Panc1 (cell line): Measurements from ENCODE around the gene SULT4A1. TPM values are rescaled to one million over a fixed set of nuclear protein-coding genes. Genes with fewer than 3 reads are reported as not detected.
A peak's percentile ranks its signal among the peaks of the same experiment; 100 is the strongest.

Source experiments
- ATAC-seq: fragments of 200-7000 bp; cut with Tn5 transposase; 2 replicates; pipeline ENCODE4 v1.9.1; 2020; ENCODE audit warnings: mild to moderate bottlenecking, moderate library complexity
- BruUV-seq: library from RNA; stranded (reverse); fragments of 400-500 nt; replicated peaks from 2 replicates; lab custom pipeline; 2021; lab: Mats Ljungman, UMichigan
- CTCF ChIA-PET: fragments of 300-600 bp; sonication (Branson Sonifier 250); formaldehyde crosslinking; loops from one replicate; lab custom pipeline; 2022; ENCODE audit warnings: antibody characterized with exemption; lab: Charles Lee
- POLR2A ChIA-PET: fragments of 300-600 bp; sonication (Branson Sonifier 250); formaldehyde crosslinking; loops from one replicate; lab custom pipeline; 2022; ENCODE audit warnings: antibody characterized with exemption; lab: Charles Lee
- DNase-seq: peaks from one replicate; pipeline ENCODE4 v3.0.0-alpha.2; 2010; ENCODE audit warnings: low read depth, low spot score
- H3K27ac ChIP-seq: 2 replicates; pipeline ENCODE4 v1.5.1; 2011; ENCODE audit warnings: mild to moderate bottlenecking, low read length, inconsistent platforms
- H3K27me3 ChIP-seq: fragments of 200-500 bp; sonication (Bioruptor generic); 2 replicates; pipeline ENCODE4 v1.6.0; 2014; ENCODE audit warnings: low read length, inconsistent platforms; ENCODE audit not compliant: control insufficient read depth, insufficient read depth
- H3K36me3 ChIP-seq: fragments of 200-500 bp; sonication (Bioruptor generic); 2 replicates; pipeline ENCODE4 v1.5.1; 2014; ENCODE audit warnings: inconsistent platforms, mild to moderate bottlenecking, low read length, moderate library complexity; ENCODE audit not compliant: control insufficient read depth, insufficient read depth
- H3K4me1 ChIP-seq: 2 replicates; pipeline ENCODE4 v1.5.1; 2011; ENCODE audit warnings: inconsistent platforms, mild to moderate bottlenecking, low read length, moderate library complexity; ENCODE audit not compliant: control insufficient read depth, insufficient read depth
- H3K4me3 ChIP-seq, 2 experiments: 2 replicates each; pipeline ENCODE4 v1.5.1; 2011 to 2012; ENCODE audit warnings: low read depth in 2 of 2, low read length in 2 of 2, mild to moderate bottlenecking in 2 of 2, inconsistent platforms in 1 of 2, moderate library complexity in 1 of 2
- H3K9me3 ChIP-seq: fragments of 200-500 bp; sonication (Bioruptor generic); 2 replicates; pipeline ENCODE4 v1.5.1; 2014; ENCODE audit warnings: low read depth, mild to moderate bottlenecking, inconsistent platforms, low read length, moderate library complexity; ENCODE audit not compliant: control insufficient read depth, insufficient read depth
- POLR2AphosphoS5 ChIP-seq: IDR thresholded peaks from 2 replicates; pipeline ENCODE4 v1.6.1; 2012; ENCODE audit warnings: mild to moderate bottlenecking, low read depth, low read length, moderate library complexity
- SIN3A ChIP-seq: IDR thresholded peaks from 2 replicates; pipeline ENCODE4 v1.6.1; 2012; ENCODE audit warnings: low read depth, mild to moderate bottlenecking, low read length, moderate library complexity, borderline replicate concordance; ENCODE audit not compliant: insufficient read depth
- TCF7L2 ChIP-seq: IDR thresholded peaks from 2 replicates; pipeline ENCODE4 v1.6.1; 2011; ENCODE audit warnings: mild to moderate bottlenecking, low read depth, low read length, inconsistent platforms
- in situ Hi-C: cut with HindIII; loops from 2 replicates; pipeline ENCODE4 v1.10.0; 2016; ENCODE audit warnings: low sequenced_read_pairs, low pct_unique_long_range_greater_than_20kb
- intact Hi-C: fragments of 100-400 bp; cut with micrococcal nuclease; formaldehyde crosslinking; loops from one replicate; pipeline ENCODE4 v1.10.0; 2022; ENCODE audit not compliant: unreplicated experiment
- total RNA-seq: library from RNA; stranded (reverse); gene quantifications from one replicate; pipeline ENCODE4 v1.2.1, GENCODE V29; 2021; ENCODE audit not compliant: unreplicated experiment
- TF ChIP-seq, protein P1 (sequence below), 2 experiments: IDR thresholded peaks; 2 replicates each; pipeline ENCODE4 v1.6.1; 2011 to 2012; ENCODE audit warnings: low read depth in 2 of 2, control low read depth in 1 of 2, low read length in 1 of 2, mild to moderate bottlenecking in 1 of 2, moderate library complexity in 1 of 2; ENCODE audit not compliant: insufficient read depth in 1 of 2
- TF ChIP-seq, protein P2 (sequence below): fragments of 450-650 bp; IDR thresholded peaks from 2 replicates; pipeline ENCODE4 v1.5.1; 2017; ENCODE audit warnings: mild to moderate bottlenecking

Gene SULT4A1
- total RNA-seq, 1 experiment from 2014 or later = 12.0 TPM

DNA sequence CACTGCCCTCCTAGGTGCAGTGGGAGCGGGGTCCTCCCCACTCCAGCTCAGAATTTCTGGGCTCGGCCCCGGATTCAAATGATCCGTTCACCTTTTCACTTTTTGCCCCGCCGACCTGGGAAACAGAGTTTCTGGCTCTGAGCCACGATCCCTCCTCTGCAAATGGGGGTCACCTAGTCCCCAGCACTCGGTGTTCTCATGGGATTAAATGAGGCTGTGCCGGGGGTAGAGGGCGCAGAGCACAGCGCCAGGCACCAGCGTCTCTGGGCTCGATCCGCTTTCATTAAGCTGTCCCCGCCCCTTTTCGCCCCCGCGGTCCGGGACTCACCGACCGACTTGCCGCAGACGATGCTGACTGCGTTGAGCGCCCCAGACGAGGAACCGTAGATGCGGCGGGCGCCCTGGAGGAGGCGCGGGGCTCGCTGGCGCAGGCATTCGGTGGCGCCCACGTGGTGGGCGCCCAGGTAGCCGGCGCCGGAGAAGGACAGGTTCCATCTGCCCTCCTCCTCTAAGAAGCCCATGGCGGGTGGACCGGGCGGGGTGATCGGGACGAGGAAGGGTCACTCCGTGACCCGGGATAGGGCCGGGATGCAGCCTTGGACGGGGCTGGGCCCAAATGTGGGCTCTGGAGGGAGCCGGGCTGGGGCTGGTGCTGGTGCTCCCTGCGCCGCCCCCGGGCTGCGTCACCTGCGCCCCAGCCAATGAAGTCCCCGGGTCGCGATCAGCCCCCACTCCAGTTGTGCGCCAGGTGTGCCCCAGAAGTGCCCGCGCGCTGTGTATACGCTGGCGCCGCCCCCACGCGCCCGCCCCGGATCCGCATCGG lies 29.3 kb upstream of the SULT4A1 start, which contains the start of gene PNPLA5:
Gene PNPLA5, minus strand, starts transcription at position 654 of the 823 bp plus-strand sequence. Its CDS starts 133 bp downstream, at position 521.
- TF ChIP-seq, protein P1, sequence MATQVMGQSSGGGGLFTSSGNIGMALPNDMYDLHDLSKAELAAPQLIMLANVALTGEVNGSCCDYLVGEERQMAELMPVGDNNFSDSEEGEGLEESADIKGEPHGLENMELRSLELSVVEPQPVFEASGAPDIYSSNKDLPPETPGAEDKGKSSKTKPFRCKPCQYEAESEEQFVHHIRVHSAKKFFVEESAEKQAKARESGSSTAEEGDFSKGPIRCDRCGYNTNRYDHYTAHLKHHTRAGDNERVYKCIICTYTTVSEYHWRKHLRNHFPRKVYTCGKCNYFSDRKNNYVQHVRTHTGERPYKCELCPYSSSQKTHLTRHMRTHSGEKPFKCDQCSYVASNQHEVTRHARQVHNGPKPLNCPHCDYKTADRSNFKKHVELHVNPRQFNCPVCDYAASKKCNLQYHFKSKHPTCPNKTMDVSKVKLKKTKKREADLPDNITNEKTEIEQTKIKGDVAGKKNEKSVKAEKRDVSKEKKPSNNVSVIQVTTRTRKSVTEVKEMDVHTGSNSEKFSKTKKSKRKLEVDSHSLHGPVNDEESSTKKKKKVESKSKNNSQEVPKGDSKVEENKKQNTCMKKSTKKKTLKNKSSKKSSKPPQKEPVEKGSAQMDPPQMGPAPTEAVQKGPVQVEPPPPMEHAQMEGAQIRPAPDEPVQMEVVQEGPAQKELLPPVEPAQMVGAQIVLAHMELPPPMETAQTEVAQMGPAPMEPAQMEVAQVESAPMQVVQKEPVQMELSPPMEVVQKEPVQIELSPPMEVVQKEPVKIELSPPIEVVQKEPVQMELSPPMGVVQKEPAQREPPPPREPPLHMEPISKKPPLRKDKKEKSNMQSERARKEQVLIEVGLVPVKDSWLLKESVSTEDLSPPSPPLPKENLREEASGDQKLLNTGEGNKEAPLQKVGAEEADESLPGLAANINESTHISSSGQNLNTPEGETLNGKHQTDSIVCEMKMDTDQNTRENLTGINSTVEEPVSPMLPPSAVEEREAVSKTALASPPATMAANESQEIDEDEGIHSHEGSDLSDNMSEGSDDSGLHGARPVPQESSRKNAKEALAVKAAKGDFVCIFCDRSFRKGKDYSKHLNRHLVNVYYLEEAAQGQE (IDR thresholded peaks at IDR 0.05; ENCODE audit: insufficient read depth in 1 of 2, low read depth in 2 of 2, low read length in 1 of 2) = no peak
- TF ChIP-seq TCF7L2 (no peak), POLR2AphosphoS5 (no peak), SIN3A (no peak)
- TF ChIP-seq, protein P2, sequence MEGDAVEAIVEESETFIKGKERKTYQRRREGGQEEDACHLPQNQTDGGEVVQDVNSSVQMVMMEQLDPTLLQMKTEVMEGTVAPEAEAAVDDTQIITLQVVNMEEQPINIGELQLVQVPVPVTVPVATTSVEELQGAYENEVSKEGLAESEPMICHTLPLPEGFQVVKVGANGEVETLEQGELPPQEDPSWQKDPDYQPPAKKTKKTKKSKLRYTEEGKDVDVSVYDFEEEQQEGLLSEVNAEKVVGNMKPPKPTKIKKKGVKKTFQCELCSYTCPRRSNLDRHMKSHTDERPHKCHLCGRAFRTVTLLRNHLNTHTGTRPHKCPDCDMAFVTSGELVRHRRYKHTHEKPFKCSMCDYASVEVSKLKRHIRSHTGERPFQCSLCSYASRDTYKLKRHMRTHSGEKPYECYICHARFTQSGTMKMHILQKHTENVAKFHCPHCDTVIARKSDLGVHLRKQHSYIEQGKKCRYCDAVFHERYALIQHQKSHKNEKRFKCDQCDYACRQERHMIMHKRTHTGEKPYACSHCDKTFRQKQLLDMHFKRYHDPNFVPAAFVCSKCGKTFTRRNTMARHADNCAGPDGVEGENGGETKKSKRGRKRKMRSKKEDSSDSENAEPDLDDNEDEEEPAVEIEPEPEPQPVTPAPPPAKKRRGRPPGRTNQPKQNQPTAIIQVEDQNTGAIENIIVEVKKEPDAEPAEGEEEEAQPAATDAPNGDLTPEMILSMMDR = no peak
- POLR2A ChIA-PET = no interaction called here
- no peak for ATAC-seq

DNA sequence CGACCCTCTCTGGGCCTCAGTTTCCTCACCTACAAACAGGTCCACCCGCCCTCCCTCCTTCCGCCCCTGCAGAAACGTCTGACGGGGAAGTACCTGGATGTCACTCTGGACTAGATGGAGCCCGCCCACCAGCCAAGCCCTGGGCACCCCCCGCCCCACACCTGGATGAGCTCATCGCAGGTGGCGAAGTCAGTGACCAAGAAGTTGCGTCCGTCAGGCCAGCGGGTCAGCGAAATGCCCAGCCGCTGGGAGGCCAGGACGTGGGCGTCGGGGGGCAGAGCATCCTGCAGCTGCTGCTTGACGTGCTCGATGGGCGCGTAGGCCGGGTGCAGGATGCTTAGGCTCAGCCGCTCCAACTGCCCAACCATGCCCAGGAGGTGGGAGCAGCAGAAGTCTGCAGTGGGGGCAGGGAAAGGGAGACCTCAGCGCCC lies 28.6 kb upstream of the SULT4A1 start:
- intact Hi-C loops (no loop called here), in situ Hi-C loops (no loop called here)
- Histone ChIP-seq H3K27me3 (no peaks in the 10 kb centered on the region; the same call in 1 of the 2 replicates), H3K9me3 (no peaks in the 10 kb centered on the region), H3K36me3 (no peaks in the 10 kb centered on the region), H3K4me1 (no peaks in the 10 kb centered on the region), H3K4me3 (no peak overlapping the region), H3K27ac (no peak overlapping the region)
- ChIA-PET POLR2A (no interaction called here), CTCF (no interaction called here)
- TF ChIP-seq TCF7L2 = no peak
- no peak for TF ChIP-seq SIN3A
- TF ChIP-seq, protein P1 (IDR thresholded peaks at IDR 0.05; ENCODE audit: insufficient read depth in 1 of 2, low read depth in 2 of 2, low read length in 1 of 2) = no peak
- TF ChIP-seq POLR2AphosphoS5 = no peak
- TF ChIP-seq, protein P2 = no peak
- no peak for DNase-seq
- ATAC-seq = 0 out of 2 replicates have a peak, but pooled peaks have one; percentile 22
- BruUV-seq = no TSS peak

More for the DNA sequence above, 29.3 kb upstream of the SULT4A1 start, which contains the start of gene PNPLA5:
- CTCF ChIA-PET = no interaction called here
- Histone ChIP-seq H3K27ac (no peak within 1 kb of the TSS), H3K27me3 (no peaks in the 10 kb centered on the region; the same call in 1 of the 2 replicates), H3K36me3 (no peaks in the 10 kb centered on the region), H3K4me3 (peak within 1 kb of the TSS; percentile 15 to 21; a peak in 3 of 4 replicates), H3K4me1 (no peaks in the 10 kb centered on the region), H3K9me3 (no peaks in the 10 kb centered on the region)
- in situ Hi-C loops = no loop called here
- DNase-seq = no peak
- intact Hi-C loops = no loop called here
- BruUV-seq = no TSS peak
